ENCODE results near the gene SORCS2.

Gene SORCS2

DNA sequence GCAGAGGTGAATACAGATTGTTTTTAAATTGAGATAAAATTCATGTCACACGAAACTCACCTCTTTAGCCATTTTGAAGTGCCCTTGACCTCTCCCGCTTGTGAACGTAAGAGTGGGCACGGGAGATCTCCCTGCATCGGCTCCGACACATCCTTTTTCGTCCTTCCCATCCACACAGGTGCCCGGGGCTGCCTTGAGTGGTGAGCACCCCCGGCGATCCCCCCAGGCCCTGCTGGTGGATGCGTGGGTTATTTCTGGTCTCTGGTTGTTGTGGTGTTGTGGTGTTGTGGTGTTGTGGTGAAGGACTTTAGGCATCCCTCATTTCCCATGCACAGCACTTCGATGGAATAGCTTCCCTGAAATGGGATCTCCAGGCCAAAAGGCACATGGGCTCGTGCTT lies 196.3 kb downstream of the SORCS2 start:
- no peak for TF ChIP-seq EP300 (IDR thresholded peaks at IDR 0.05; ENCODE audit: borderline replicate concordance)
- TF ChIP-seq, protein P1, sequence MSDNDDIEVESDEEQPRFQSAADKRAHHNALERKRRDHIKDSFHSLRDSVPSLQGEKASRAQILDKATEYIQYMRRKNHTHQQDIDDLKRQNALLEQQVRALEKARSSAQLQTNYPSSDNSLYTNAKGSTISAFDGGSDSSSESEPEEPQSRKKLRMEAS (IDR thresholded peaks at IDR 0.05) = no peak
- TF ChIP-seq TCF12 (IDR thresholded peaks at IDR 0.05; ENCODE audit: low read depth) = no peak
- TF ChIP-seq FOXM1 (IDR thresholded peaks at IDR 0.05; ENCODE audit: borderline replicate concordance, low read depth) = no peak
- no peak for TF ChIP-seq TEAD4 (IDR thresholded peaks at IDR 0.05)
- TF ChIP-seq, protein P2, sequence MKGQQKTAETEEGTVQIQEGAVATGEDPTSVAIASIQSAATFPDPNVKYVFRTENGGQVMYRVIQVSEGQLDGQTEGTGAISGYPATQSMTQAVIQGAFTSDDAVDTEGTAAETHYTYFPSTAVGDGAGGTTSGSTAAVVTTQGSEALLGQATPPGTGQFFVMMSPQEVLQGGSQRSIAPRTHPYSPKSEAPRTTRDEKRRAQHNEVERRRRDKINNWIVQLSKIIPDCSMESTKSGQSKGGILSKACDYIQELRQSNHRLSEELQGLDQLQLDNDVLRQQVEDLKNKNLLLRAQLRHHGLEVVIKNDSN (IDR thresholded peaks at IDR 0.05) = no peak
- TF ChIP-seq EGR1 (IDR thresholded peaks at IDR 0.05) = no peak
- TF ChIP-seq NFIC (IDR thresholded peaks at IDR 0.05) = no peak
- TF ChIP-seq YY1 (IDR thresholded peaks at IDR 0.05; ENCODE audit: low read depth) = no peak
- TF ChIP-seq RAD21 (IDR thresholded peaks at IDR 0.05; ENCODE audit: low read depth) = no peak
- no peak for TF ChIP-seq TAF1 (IDR thresholded peaks at IDR 0.05; ENCODE audit: low read depth)
- no peak for TF ChIP-seq ZBTB7A (IDR thresholded peaks at IDR 0.05; ENCODE audit: low read depth)
- no peak for TF ChIP-seq CEBPB (IDR thresholded peaks at IDR 0.05)
- TF ChIP-seq, protein P3, sequence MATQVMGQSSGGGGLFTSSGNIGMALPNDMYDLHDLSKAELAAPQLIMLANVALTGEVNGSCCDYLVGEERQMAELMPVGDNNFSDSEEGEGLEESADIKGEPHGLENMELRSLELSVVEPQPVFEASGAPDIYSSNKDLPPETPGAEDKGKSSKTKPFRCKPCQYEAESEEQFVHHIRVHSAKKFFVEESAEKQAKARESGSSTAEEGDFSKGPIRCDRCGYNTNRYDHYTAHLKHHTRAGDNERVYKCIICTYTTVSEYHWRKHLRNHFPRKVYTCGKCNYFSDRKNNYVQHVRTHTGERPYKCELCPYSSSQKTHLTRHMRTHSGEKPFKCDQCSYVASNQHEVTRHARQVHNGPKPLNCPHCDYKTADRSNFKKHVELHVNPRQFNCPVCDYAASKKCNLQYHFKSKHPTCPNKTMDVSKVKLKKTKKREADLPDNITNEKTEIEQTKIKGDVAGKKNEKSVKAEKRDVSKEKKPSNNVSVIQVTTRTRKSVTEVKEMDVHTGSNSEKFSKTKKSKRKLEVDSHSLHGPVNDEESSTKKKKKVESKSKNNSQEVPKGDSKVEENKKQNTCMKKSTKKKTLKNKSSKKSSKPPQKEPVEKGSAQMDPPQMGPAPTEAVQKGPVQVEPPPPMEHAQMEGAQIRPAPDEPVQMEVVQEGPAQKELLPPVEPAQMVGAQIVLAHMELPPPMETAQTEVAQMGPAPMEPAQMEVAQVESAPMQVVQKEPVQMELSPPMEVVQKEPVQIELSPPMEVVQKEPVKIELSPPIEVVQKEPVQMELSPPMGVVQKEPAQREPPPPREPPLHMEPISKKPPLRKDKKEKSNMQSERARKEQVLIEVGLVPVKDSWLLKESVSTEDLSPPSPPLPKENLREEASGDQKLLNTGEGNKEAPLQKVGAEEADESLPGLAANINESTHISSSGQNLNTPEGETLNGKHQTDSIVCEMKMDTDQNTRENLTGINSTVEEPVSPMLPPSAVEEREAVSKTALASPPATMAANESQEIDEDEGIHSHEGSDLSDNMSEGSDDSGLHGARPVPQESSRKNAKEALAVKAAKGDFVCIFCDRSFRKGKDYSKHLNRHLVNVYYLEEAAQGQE (IDR thresholded peaks at IDR 0.05; ENCODE audit: low read depth) = no peak
- TF ChIP-seq CREB1 (IDR thresholded peaks at IDR 0.05; ENCODE audit: low read depth) = no peak

DNA sequence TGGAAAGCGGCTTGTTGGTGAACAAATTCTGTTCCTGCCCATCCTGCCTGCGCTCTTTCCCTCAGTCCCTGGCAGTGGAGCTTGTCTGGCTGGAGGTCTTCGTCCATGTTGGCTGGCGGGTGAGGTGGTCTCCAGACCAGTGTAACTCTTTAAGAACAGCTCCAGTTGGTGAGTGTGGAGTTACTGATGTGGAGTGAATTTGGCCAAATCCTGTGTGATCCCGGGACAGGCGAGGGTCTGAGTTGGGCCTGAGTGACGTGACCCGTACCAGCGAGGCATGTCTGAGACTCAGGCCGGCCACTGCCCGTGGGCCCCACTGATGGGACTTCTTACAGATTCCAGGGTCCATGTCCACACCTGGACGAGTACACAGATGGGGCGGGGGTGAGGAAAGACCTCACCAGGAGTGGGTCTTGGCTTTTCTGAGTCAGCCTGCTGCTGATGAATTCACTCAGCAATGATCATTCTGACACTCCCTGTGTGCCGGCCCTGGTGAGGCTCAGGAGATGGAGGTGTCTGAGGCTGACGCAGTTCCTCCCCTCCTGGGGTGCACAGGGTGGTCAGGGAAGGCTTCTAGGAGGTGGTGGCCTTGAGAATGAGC lies 196.9 kb downstream of the SORCS2 start:
- TF ChIP-seq ZBTB7A (IDR thresholded peaks at IDR 0.05; ENCODE audit: low read depth) = no peak

DNA sequence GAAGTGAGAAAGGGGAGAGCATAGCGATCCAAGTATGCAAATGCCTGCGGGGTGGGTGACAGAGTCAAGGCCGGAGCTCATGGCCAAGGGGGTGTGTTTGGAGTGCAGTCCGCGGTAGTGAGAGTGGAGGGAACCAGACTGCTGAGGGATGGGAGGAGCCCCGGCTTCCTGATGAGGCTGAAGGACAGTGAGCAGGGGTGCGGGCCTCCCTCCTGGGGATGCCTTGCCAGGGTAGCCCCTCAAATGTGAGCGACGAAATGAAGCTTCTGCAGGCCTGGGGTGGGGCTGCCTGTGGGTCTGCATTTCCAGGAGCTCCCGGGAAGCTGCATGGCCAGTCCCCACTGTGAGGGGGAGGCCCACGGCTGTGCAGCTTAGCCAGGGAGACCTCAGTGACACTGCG lies 197.4 kb downstream of the SORCS2 start:
- TF ChIP-seq TAF1 (IDR thresholded peaks at IDR 0.05; ENCODE audit: low read depth) (no peak), TCF12 (IDR thresholded peaks at IDR 0.05; ENCODE audit: low read depth) (no peak), FOXM1 (IDR thresholded peaks at IDR 0.05; ENCODE audit: borderline replicate concordance, low read depth) (no peak), RAD21 (IDR thresholded peaks at IDR 0.05; ENCODE audit: low read depth) (no peak), EP300 (IDR thresholded peaks at IDR 0.05; ENCODE audit: borderline replicate concordance) (no peak), TEAD4 (IDR thresholded peaks at IDR 0.05) (no peak), NFIC (IDR thresholded peaks at IDR 0.05) (no peak), EGR1 (IDR thresholded peaks at IDR 0.05) (no peak), CEBPB (IDR thresholded peaks at IDR 0.05) (no peak)
- TF ChIP-seq, protein P2 (IDR thresholded peaks at IDR 0.05) = no peak
- TF ChIP-seq, protein P3 (IDR thresholded peaks at IDR 0.05; ENCODE audit: low read depth) = no peak
- TF ChIP-seq, protein P1 (IDR thresholded peaks at IDR 0.05) = no peak

DNA sequence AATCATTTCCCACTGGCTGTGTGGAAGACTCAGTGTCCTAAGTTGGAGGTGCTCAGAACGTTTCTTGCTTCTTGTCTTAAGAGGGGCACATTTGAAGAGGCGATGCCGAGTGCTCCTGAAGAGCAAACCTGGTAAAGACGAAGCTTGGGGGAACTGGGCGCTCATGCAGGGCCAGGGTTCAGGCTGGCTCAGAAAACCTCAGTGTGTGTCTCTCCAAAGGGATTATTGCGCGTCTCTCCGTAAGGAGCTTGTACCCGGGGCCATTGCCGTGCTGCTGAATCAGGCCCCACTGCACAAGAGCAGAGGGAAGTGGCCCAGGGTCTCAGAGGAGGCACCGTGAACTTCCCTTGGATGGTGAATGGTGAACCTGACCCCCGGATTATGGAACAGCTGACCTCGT lies 198.0 kb downstream of the SORCS2 start:
- TF ChIP-seq FOXM1 (IDR thresholded peaks at IDR 0.05; ENCODE audit: borderline replicate concordance, low read depth) (no peak), ZBTB7A (IDR thresholded peaks at IDR 0.05; ENCODE audit: low read depth) (no peak), NFIC (IDR thresholded peaks at IDR 0.05) (no peak), TAF1 (IDR thresholded peaks at IDR 0.05; ENCODE audit: low read depth) (no peak)
- TF ChIP-seq, protein P3 (IDR thresholded peaks at IDR 0.05; ENCODE audit: low read depth) = no peak

Data from Ishikawa (cell line).